Subcutaneous adipose tissue (tissue), 4 donors: ENCODE measurements around the gene GPATCH4. TPM values are rescaled to one million over a fixed set of nuclear protein-coding genes. Genes with fewer than 3 reads are reported as not detected.

ENCODE experiments used
- total RNA-seq, 4 donors: library from RNA; depleted of rRNA; stranded (reverse); fragments of >200 nt; gene quantifications; one replicate each; pipeline ENCODE4 v1.1.0, GENCODE V29; 2016
- TF ChIP-seq, protein P1 (sequence below): fragments of 450-650 bp; IDR thresholded peaks from one replicate; pipeline ENCODE4 v1.5.1; 2016; ENCODE audit warnings: low read depth, mild to moderate bottlenecking, control low read depth, antibody characterized with exemption, moderate library complexity

The GPATCH4 gene
- total RNA-seq, 4 donors from 2014 or later = 10.7 to 35.1 (median 21.4) TPM

DNA sequence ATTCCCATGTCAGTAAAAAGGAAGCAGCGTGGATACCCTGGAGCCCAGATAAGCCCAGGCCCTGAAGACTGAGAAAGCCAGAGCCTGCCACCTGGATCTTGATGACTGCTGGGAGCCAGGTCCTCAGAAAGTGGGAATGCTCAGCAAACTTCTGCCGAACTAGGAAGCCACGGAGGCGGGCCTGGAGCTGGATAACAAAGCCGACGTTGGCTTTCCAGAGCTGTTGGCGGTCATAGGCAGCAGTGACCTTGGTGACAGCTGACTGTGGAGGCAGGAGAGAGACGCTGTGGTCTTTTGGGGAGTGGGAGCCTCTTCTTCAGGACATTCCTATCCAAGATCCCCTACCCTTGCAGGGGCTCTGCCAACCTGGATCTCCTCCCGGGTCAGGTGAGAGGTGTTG lies 53.3 kb downstream of the GPATCH4 start:
- TF ChIP-seq, protein P1, sequence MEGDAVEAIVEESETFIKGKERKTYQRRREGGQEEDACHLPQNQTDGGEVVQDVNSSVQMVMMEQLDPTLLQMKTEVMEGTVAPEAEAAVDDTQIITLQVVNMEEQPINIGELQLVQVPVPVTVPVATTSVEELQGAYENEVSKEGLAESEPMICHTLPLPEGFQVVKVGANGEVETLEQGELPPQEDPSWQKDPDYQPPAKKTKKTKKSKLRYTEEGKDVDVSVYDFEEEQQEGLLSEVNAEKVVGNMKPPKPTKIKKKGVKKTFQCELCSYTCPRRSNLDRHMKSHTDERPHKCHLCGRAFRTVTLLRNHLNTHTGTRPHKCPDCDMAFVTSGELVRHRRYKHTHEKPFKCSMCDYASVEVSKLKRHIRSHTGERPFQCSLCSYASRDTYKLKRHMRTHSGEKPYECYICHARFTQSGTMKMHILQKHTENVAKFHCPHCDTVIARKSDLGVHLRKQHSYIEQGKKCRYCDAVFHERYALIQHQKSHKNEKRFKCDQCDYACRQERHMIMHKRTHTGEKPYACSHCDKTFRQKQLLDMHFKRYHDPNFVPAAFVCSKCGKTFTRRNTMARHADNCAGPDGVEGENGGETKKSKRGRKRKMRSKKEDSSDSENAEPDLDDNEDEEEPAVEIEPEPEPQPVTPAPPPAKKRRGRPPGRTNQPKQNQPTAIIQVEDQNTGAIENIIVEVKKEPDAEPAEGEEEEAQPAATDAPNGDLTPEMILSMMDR = no peak

DNA sequence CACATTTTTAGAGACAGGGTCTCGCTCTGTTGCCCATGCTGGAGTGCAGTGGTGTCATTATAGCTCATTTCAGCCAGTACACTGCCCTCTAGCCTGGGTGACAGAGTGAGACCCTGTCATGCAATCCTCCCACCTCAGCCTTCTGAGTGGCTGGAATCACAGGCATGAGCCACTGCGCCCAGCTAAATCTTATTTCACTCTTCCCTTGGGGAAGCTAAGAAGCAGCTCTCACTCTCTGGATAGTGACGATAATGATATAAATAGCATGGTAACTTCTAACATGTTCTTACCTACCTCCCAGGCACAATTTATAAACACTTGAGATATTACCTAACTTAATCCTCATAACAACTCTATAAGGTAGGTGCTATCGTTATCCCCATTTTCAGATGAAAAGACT lies 53.8 kb downstream of the GPATCH4 start:
- TF ChIP-seq, protein P1 = no peak

DNA sequence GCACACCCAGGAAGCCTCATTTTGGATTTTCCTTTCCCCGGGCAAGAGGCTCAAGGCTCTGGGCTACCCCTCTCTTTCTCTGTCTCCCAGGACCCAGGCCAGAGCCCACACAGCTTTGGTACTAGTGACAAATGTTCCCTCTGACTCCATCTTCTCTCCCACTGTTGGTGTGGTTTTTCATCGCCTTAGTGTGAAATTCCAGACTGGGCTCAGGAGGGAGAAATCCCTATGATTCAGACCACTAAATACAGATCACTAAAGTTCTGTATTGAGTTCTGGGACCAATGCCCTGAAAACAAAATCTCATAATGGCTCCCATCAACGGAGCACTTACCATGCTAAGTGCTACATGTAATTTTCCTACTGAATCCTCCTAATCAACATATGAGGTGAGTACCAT lies 55.0 kb downstream of the GPATCH4 start:
- TF ChIP-seq, protein P1 = no peak

DNA sequence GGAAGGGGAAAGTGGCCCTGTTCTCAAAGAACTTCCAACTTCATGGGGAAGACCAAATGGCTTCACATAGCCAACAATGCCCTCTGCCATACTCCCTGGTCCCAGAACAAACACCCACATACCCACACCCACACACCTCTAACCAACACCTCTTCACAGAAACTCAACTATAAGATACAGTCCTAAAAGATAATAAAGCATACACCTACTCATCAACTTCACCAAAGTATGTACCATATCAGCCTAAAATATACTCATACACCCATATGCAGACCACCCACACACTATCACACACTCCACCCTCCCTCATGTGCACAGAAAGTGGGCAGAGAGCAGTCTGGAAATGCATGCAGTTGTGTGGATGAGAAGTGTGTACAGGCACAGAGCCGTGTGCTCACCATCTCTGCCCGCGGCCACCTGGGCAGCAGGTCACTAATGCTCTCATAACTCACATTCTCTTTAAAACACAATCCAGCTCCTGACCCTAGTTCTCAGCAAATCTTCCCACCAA lies 56.6 kb downstream of the GPATCH4 start:
- TF ChIP-seq, protein P1 = no peak

Other genes with a start within 250 kb of the GPATCH4 start
- gene RHBG, start 232.3 kb downstream of the GPATCH4 start, total RNA-seq = not detected
- gene MEF2D, start 100.7 kb downstream of the GPATCH4 start, total RNA-seq = 10 to 100 TPM; 18.9 to 46.5 (median 24.8) TPM
- gene IQGAP3, start 28.9 kb downstream of the GPATCH4 start, total RNA-seq = 1 to 10 TPM in 2 of 4 donors, under 1 TPM in 1, not detected in 1; 0.57 to 2.5 (median 2.0) TPM
- not detected for gene TTC24, start 21.8 kb downstream of the GPATCH4 start, total RNA-seq
- gene NAXE, start 9.7 kb downstream of the GPATCH4 start, total RNA-seq = 10 to 100 TPM; 45.8 to 61.1 (median 49.7) TPM
- gene HAPLN2, start 17.9 kb upstream of the GPATCH4 start, total RNA-seq = 1 to 10 TPM in 2 of 4 donors, not detected in 2; 1.5 to 1.7 TPM
- not detected for gene BCAN, start 40.6 kb upstream of the GPATCH4 start, total RNA-seq
- gene NES, start 75.9 kb upstream of the GPATCH4 start, total RNA-seq = 10 to 100 TPM in 3 of 4 donors, 1 to 10 TPM in 1; 7.8 to 28.8 (median 13.5) TPM
- 10 to 100 TPM in 1 of 4 donors, 1 to 10 TPM in 3; 2.4 to 16.5 (median 4.0) TPM for gene CRABP2, start 104.1 kb upstream of the GPATCH4 start, total RNA-seq
- 10 to 100 TPM; 20.5 to 29.2 (median 23.0) TPM for gene METTL25B, start 127.0 kb upstream of the GPATCH4 start, total RNA-seq
- 10 to 100 TPM; 10.9 to 21.5 (median 13.5) TPM for gene ISG20L2, start 127.3 kb upstream of the GPATCH4 start, total RNA-seq
- gene MRPL24, start 139.6 kb upstream of the GPATCH4 start, total RNA-seq = 10 to 100 TPM; 53.0 to 84.5 (median 74.0) TPM
- gene HDGF, start 150.2 kb upstream of the GPATCH4 start, total RNA-seq = 100 to 1,000 TPM in 3 of 4 donors, 10 to 100 TPM in 1; 86.5 to 126 (median 113) TPM
- 10 to 100 TPM; 19.7 to 27.3 (median 21.3) TPM for gene PRCC, start 166.1 kb upstream of the GPATCH4 start, total RNA-seq
- 1 to 10 TPM in 1 of 4 donors, under 1 TPM in 3; 0.34 to 1.1 (median 0.71) TPM for gene SH2D2A, start 215.4 kb upstream of the GPATCH4 start, total RNA-seq